GM18498 (cell line): Measurements from ENCODE around the gene EFCC1.

ENCODE experiments used
- ATAC-seq: cut with Tn5 transposase; IDR thresholded peaks from one replicate; pipeline ENCODE4 v1.9.1; 2021; ENCODE audit warnings: mild to moderate bottlenecking, moderate library complexity; ENCODE audit not compliant: unreplicated experiment

EFCC1 gene

GRCh38 chr3:129030611-129031010 is 29.5 kb downstream of the EFCC1 start:
- ATAC-seq = no peak

- ATAC-seq = no peak
Measured at GRCh38 chr3:129031476-129032215, 30.5 kb downstream of the EFCC1 start.

- no peak for ATAC-seq
Measured at GRCh38 chr3:129032716-129033115, 31.6 kb downstream of the EFCC1 start.

GRCh38 chr3:129033151-129033550 is 32.0 kb downstream of the EFCC1 start:
- ATAC-seq = no peak

- ATAC-seq = no peak
Measured at GRCh38 chr3:129033633-129034321, 32.7 kb downstream of the EFCC1 start.

- no peak for ATAC-seq
Measured at GRCh38 chr3:129034642-129035041, 33.5 kb downstream of the EFCC1 start.

- no peak for ATAC-seq
Measured at GRCh38 chr3:129035360-129036221, 34.5 kb downstream of the EFCC1 start.

- ATAC-seq = no peak
Measured at GRCh38 chr3:129036222-129037092, 35.4 kb downstream of the EFCC1 start.

- ATAC-seq = no peak
Measured at GRCh38 chr3:129037093-129037419, 36.0 kb downstream of the EFCC1 start.

- no peak for ATAC-seq
Measured at GRCh38 chr3:129038121-129038855, 37.2 kb downstream of the EFCC1 start.

- no peak for ATAC-seq
Measured at GRCh38 chr3:129039271-129040038, 38.4 kb downstream of the EFCC1 start.

GRCh38 chr3:129040039-129040336 is 38.9 kb downstream of the EFCC1 start:
- ATAC-seq = no peak

GRCh38 chr3:129040579-129041300 is 39.6 kb downstream of the EFCC1 start:
- ATAC-seq = no peak

- no peak for ATAC-seq
Measured at GRCh38 chr3:129045675-129046036, 44.6 kb downstream of the EFCC1 start.

GRCh38 chr3:129046037-129046731 is 45.1 kb downstream of the EFCC1 start:
- no peak for ATAC-seq

GRCh38 chr3:129046732-129047552 is 45.8 kb downstream of the EFCC1 start:
- ATAC-seq = no peak

GRCh38 chr3:129047553-129047839 is 46.4 kb downstream of the EFCC1 start:
- ATAC-seq = no peak
